ENCODE measurements around the gene NSRP1. TPM values are rescaled to one million over a fixed set of nuclear protein-coding genes. Genes with fewer than 3 reads are reported as not detected.

The NSRP1 gene
- total and polyA plus RNA-seq, 2 of the 4 experiments (the other 2 are of a cell fraction): 3.4 to 14.2 TPM

DNA sequence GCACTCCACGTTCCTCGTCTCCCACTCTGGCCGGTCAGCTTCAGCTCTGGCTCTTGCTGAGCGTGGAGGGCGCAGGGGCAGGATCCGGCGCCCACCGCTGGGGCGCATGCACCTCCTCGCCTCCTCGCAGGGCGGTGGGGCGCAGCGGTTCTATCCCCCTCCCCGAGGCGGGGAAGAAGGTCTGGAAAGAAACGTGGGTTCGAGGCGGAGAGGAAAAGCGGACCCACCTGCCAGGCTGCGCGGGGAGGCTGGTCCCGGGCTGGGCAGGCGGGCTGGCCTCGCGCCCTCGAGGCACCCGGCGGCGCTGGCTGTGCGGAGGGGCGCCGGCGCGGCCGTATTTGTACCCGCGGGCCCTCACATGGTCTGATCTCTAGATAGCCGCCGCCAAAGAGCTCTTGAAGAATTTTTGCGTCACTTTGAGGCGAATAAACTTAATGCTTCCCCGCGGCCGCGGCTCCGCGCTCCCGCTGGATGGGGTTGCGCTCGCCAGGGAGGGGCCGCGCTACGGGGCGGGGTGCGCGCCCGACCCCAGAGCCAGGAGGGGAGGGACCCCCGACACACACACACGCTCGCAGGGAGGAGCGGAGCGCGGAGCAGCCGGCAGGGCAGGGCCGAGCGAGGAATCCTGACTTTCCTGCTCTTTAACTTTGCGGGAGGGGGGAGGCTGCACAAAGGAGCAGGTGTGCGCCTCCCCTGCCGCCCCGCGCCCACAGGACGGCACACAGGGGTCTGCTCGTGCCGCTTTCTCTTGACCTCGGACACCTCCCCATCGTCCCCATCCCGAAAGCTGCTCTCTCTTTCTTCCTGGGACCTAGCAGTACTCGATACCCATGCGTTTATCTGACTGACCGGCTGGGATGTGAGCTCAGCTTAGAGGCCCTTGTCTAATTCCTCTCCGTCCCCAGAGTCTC, 119.0 kb downstream of the NSRP1 start, which contains the start of gene SLC6A4:
SLC6A4 (minus strand) TSS at position 312 of the 911 bp plus-strand sequence. CDS start 13,739 bp downstream, outside the sequence.
- dilution Hi-C loops (cut with HindIII; ENCODE audit: low sequenced_read_pairs, unreplicated experiment): no loop called here

More for the DNA sequence above, 119.0 kb downstream of the NSRP1 start, which contains the start of gene SLC6A4:
- H3K27ac ChIP-seq (ENCODE audit: insufficient read depth, low read length): no peak within 1 kb of the TSS
- no peak within 1 kb of the TSS for H3K18ac ChIP-seq (ENCODE audit: low read depth, low read length)
- H3K23ac ChIP-seq (ENCODE audit: low read depth, low read length): peak within 1 kb of the TSS; percentile 31
- H3K4me1 ChIP-seq (ENCODE audit: control insufficient read depth, insufficient read depth, low read length): peaks cover 5% of the 10 kb centered on the region; the same call in 1 of the 2 replicates
- WGBS, 2 experiments (ENCODE audit: extremely low coverage in 2 of 2, insufficient read length in 1 of 2): 0% methylated on average over 6 of the region's 82 CpGs; no CpG with 5 or more reads in 1 of the 2 experiments
- no peak within 1 kb of the TSS for H3K56ac ChIP-seq (ENCODE audit: extremely low read depth, insufficient read depth, low read length)
- no peak within 1 kb of the TSS; the same call in 1 of the 2 replicates for H3K9ac ChIP-seq (ENCODE audit: low read depth, low read length)
- H2BK5ac ChIP-seq (ENCODE audit: low read depth, low read length, poor library complexity, severe bottlenecking): no peak within 1 kb of the TSS
- peaks cover 74% of the 10 kb centered on the region for H3K27me3 ChIP-seq (ENCODE audit: control insufficient read depth, insufficient read depth, low read length)
- H3K36me3 ChIP-seq (ENCODE audit: control insufficient read depth, insufficient read depth, low read length): no peaks in the 10 kb centered on the region
- H3K4me2 ChIP-seq (ENCODE audit: low read depth, low read length): peak within 1 kb of the TSS; percentile 77
- intact Hi-C loops (cut with micrococcal nuclease) (no loop called here), in situ Hi-C loops (cut with MboI; ENCODE audit: low sequenced_read_pairs) (no loop called here)
- DNase-seq (no peak), ATAC-seq (ENCODE audit: low read depth) (peak; percentile 52)
- no peak within 1 kb of the TSS for H3K14ac ChIP-seq (replicated peaks; ENCODE audit: low read depth, low read length)
- no peak within 1 kb of the TSS for H3K4ac ChIP-seq (ENCODE audit: low read depth, low read length)
- H2BK15ac ChIP-seq (ENCODE audit: low read depth, low read length): no peak within 1 kb of the TSS
- no peak within 1 kb of the TSS for H4K91ac ChIP-seq (ENCODE audit: insufficient read depth, low read depth, low read length)
- H3K4me3 ChIP-seq (ENCODE audit: insufficient read depth, low read depth, low read length): peak within 1 kb of the TSS; percentile 48
- CTCF ChIA-PET: interaction anchor here (1.0 to 1.4 kb wide), 3 partner anchors 9 to 37 kb away, joined by 3 to 5 read pairs (median 4); no protein-coding TSS in a partner anchor
- no peak within 1 kb of the TSS for H2BK20ac ChIP-seq (ENCODE audit: low read depth, low read length)
- peak within 1 kb of the TSS; percentile 85 for H2AFZ ChIP-seq (replicated peaks; ENCODE audit: low read length, poor library complexity)
- no peak for TF ChIP-seq RAD21 (IDR thresholded peaks at IDR 0.05; ENCODE audit: low read length)
- no peak for TF ChIP-seq FOS (IDR thresholded peaks at IDR 0.05; ENCODE audit: low read depth, low read length)
- no peak for TF ChIP-seq NFE2L2 (IDR thresholded peaks at IDR 0.05; ENCODE audit: low read depth, low read length)
- TF ChIP-seq RCOR1 (IDR thresholded peaks at IDR 0.05; ENCODE audit: insufficient replicate concordance, low read length): no peak
- TF ChIP-seq MXI1 (IDR thresholded peaks at IDR 0.05; ENCODE audit: borderline replicate concordance, low read depth, low read length): no peak
- TF ChIP-seq, protein P1, sequence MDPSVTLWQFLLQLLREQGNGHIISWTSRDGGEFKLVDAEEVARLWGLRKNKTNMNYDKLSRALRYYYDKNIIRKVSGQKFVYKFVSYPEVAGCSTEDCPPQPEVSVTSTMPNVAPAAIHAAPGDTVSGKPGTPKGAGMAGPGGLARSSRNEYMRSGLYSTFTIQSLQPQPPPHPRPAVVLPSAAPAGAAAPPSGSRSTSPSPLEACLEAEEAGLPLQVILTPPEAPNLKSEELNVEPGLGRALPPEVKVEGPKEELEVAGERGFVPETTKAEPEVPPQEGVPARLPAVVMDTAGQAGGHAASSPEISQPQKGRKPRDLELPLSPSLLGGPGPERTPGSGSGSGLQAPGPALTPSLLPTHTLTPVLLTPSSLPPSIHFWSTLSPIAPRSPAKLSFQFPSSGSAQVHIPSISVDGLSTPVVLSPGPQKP (IDR thresholded peaks at IDR 0.05; ENCODE audit: borderline replicate concordance, low read depth, low read length): no peak
- TF ChIP-seq RFX5 (IDR thresholded peaks at IDR 0.05; ENCODE audit: low read depth, low read length): no peak
- TF ChIP-seq CHD1 (IDR thresholded peaks at IDR 0.05; ENCODE audit: low read depth, low read length): no peak
- TF ChIP-seq POLR2A (IDR thresholded peaks at IDR 0.05; ENCODE audit: low read depth, low read length): no peak
- TF ChIP-seq CEBPB (IDR thresholded peaks at IDR 0.05; ENCODE audit: low read depth, low read length): no peak
- TF ChIP-seq BHLHE40 (IDR thresholded peaks at IDR 0.05; ENCODE audit: low read depth, low read length): no peak
- TF ChIP-seq CTCF (conservative IDR thresholded peaks at IDR 0.05; ENCODE audit: low read depth, low read length): no peak
- TF ChIP-seq MAZ (IDR thresholded peaks at IDR 0.05; ENCODE audit: borderline replicate concordance, low read depth, low read length): no peak
- no peak for TF ChIP-seq MAFK (IDR thresholded peaks at IDR 0.05; ENCODE audit: low read depth, low read length)
- POLR2A ChIA-PET (ENCODE audit: unreplicated experiment): interaction anchor here (0.6 kb wide), 1 partner anchor 13 kb away, joined by 4 read pairs; no protein-coding TSS in a partner anchor
- no TSS peak for BruUV-seq (replicated peaks)
- H4K20me1 ChIP-seq (ENCODE audit: insufficient read depth, low read length): no peaks in the 10 kb centered on the region
- H4K5ac ChIP-seq (ENCODE audit: low read depth, low read length): no peak within 1 kb of the TSS
- H3K79me1 ChIP-seq (ENCODE audit: low read depth in 1 of 2, low read length in 2 of 2): no peaks in the 10 kb centered on the region
- no peaks in the 10 kb centered on the region for H3K9me1 ChIP-seq (ENCODE audit: insufficient read depth, low read length)
- H4K8ac ChIP-seq (ENCODE audit: low read depth in 2 of 2, low read length in 2 of 2): no peak within 1 kb of the TSS
- H2BK120ac ChIP-seq (ENCODE audit: low read depth, low read length): no peak within 1 kb of the TSS
- no peak within 1 kb of the TSS for H2AK5ac ChIP-seq (ENCODE audit: low read depth, low read length)
- H3K9me3 ChIP-seq (ENCODE audit: control insufficient read depth, insufficient read depth, low read length): no peaks in the 10 kb centered on the region; the same call in 1 of the 2 replicates
- H2AK9ac ChIP-seq (replicated peaks; ENCODE audit: low read depth, low read length, poor library complexity): no peak within 1 kb of the TSS

Data from IMR-90 (cell line).